VCaP (cell line): Measurements from ENCODE around the gene TNFRSF11A.

Experiments used
- H3K27ac ChIP-seq: fragments of 450-650 bp; 2 replicates; pipeline ENCODE4 v1.5.1; 2017
- CTCF ChIP-seq: fragments of 450-650 bp; conservative IDR thresholded peaks from 2 replicates; pipeline ENCODE4 v1.5.1; 2017; ENCODE audit warnings: mild to moderate bottlenecking, moderate library complexity

The TNFRSF11A gene

GRCh38 chr18:62402342-62402948, 77.3 kb downstream of the TNFRSF11A start:
- no peak overlapping the region for H3K27ac ChIP-seq
- no peak for TF ChIP-seq CTCF

- no peak overlapping the region for H3K27ac ChIP-seq
- no peak for TF ChIP-seq CTCF
Measured at GRCh38 chr18:62403120-62403519, 78.0 kb downstream of the TNFRSF11A start.

- TF ChIP-seq CTCF = no peak
Measured at GRCh38 chr18:62404881-62405280, 79.8 kb downstream of the TNFRSF11A start.

GRCh38 chr18:62407660-62408059, 82.5 kb downstream of the TNFRSF11A start:
- no peak overlapping the region for H3K27ac ChIP-seq
- TF ChIP-seq CTCF = no peak

More at GRCh38 chr18:62404881-62405280, 79.8 kb downstream of the TNFRSF11A start:
- H3K27ac ChIP-seq = no peak overlapping the region

- TF ChIP-seq CTCF = no peak
- H3K27ac ChIP-seq = no peak overlapping the region
Measured at GRCh38 chr18:62409821-62410220, 84.7 kb downstream of the TNFRSF11A start.

- no peak overlapping the region for H3K27ac ChIP-seq
- no peak for TF ChIP-seq CTCF
Measured at GRCh38 chr18:62412231-62412979, 87.3 kb downstream of the TNFRSF11A start.

GRCh38 chr18:62413206-62413605, 88.1 kb downstream of the TNFRSF11A start:
- no peak for TF ChIP-seq CTCF
- no peak overlapping the region for H3K27ac ChIP-seq
